Mucosa of rectum (tissue), 2 donors: Measurements from ENCODE around the gene CD58.
"Not testable (repeated sequence)": the region's sequence is repeated elsewhere in the genome, so short reads cannot be mapped to it uniquely, and the experiment has no call there.

Experiments
- H3K27ac ChIP-seq, 2 donors: one replicate each; pipeline ENCODE4 v1.7.0; 2013; ENCODE audit warnings: inconsistent platforms in 2 of 2, low read depth in 2 of 2, low read length in 2 of 2
- H3K27me3 ChIP-seq, 2 donors: one replicate each; pipeline ENCODE4 v1.7.0; 2013; ENCODE audit warnings: low read length in 2 of 2; ENCODE audit not compliant: control insufficient read depth in 2 of 2, insufficient read depth in 2 of 2
- H3K36me3 ChIP-seq, 2 donors: one replicate each; pipeline ENCODE4 v1.7.0; 2013; ENCODE audit warnings: low read length in 2 of 2; ENCODE audit not compliant: control insufficient read depth in 2 of 2, insufficient read depth in 2 of 2
- H3K4me1 ChIP-seq, 2 donors: one replicate each; pipeline ENCODE4 v1.7.0; 2013; ENCODE audit warnings: low read length in 2 of 2, mild to moderate bottlenecking in 1 of 2; ENCODE audit not compliant: control insufficient read depth in 2 of 2, insufficient read depth in 2 of 2
- H3K4me3 ChIP-seq, 2 donors: one replicate each; pipeline ENCODE4 v1.7.0; 2013; ENCODE audit warnings: low read length in 2 of 2
- H3K9ac ChIP-seq, 2 donors: one replicate each; pipeline ENCODE4 v1.7.0; 2013; ENCODE audit warnings: low read length in 2 of 2, low read depth in 1 of 2, mild to moderate bottlenecking in 1 of 2
- H3K9me3 ChIP-seq, 2 donors: one replicate each; pipeline ENCODE4 v1.7.0; 2013; ENCODE audit warnings: low read length in 2 of 2; ENCODE audit not compliant: control insufficient read depth in 2 of 2
- donor health status: healthy.
- donor health status: Normal muscosa, but diverticular disease.

The CD58 gene

DNA sequence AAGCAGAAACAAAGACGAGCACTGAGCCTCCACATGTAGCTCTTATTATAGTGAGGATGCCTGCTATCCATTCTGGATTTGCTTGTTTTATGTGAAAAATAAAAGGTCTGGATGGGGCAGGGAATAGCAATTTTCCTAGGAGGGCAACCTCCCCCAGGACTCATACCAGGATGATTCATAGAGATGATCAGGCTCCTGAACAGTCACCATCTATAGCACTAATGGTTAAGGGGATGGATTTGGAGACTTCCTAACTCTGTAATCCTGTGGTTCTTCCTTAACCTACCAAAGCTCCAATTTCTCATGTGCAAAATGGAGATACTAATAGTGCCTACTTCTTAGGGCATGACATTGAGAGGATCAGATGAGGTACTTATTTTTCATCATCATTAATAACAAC is 34.5 kb upstream of the CD58 start:
- Histone ChIP-seq H3K4me3 (no peak overlapping the region), H3K27ac (no peak overlapping the region), H3K9ac (no peak overlapping the region), H3K27me3 (no peaks in the 10 kb centered on the region), H3K4me1 (peaks cover 0 to 8% of the 10 kb centered on the region in 2 donors), H3K9me3 (no peaks in the 10 kb centered on the region), H3K36me3 (no peaks in the 10 kb centered on the region)

DNA sequence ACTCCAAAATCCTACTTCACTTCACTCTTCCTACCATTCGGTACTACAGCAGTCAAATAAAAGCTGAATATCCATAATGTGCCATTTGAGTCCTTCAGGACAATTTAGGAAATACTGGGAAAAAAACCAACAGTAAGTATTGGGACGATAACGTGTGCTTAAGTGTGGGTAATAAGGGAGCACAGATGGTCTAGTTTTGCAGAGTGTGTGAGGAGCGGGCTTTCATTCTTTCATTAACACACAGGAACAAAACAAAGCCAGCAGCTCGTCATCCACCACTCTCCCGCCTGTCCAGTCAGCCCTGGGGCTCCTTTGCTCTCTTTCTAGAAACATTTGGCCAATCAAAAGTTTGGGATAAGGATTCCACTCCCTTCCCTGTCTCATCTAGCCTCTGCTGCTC is 33.6 kb upstream of the CD58 start:
- not testable (repeated sequence) for H3K27me3 ChIP-seq, H3K4me1 ChIP-seq, H3K9ac ChIP-seq, H3K4me3 ChIP-seq, H3K9me3 ChIP-seq, H3K27ac ChIP-seq, H3K36me3 ChIP-seq

GRCh38 chr1:116603646-116604045 is 32.8 kb upstream of the CD58 start:
- H3K27ac ChIP-seq, H3K9ac ChIP-seq, H3K9me3 ChIP-seq, H3K27me3 ChIP-seq, H3K4me3 ChIP-seq, H3K36me3 ChIP-seq: not testable (repeated sequence)
- H3K4me1 ChIP-seq = peaks cover 1 to 11% of the 10 kb centered on the region in 2 donors

DNA sequence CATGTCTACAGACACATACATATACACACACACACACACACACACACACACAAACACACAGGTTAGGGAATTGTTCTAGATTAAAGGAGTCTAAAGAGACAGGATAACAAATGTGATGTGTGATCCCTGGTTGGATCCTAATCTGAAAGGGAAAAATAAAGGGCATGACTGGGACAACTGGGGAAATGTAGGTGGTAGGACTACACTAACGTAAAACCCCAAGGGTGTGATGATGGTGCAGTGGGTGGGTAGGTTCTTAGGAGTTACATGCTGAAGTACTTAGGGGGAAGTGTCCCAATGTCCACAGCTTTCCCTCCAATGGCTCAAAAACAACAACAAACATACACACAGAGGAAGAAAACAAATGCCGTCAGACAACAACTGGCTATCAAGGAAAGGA is 28.5 kb upstream of the CD58 start:
- H3K9me3 ChIP-seq, H3K27me3 ChIP-seq, H3K9ac ChIP-seq, H3K4me3 ChIP-seq, H3K36me3 ChIP-seq, H3K27ac ChIP-seq: not testable (repeated sequence)
- H3K4me1 ChIP-seq = peaks cover 13 to 35% of the 10 kb centered on the region in 2 donors

DNA sequence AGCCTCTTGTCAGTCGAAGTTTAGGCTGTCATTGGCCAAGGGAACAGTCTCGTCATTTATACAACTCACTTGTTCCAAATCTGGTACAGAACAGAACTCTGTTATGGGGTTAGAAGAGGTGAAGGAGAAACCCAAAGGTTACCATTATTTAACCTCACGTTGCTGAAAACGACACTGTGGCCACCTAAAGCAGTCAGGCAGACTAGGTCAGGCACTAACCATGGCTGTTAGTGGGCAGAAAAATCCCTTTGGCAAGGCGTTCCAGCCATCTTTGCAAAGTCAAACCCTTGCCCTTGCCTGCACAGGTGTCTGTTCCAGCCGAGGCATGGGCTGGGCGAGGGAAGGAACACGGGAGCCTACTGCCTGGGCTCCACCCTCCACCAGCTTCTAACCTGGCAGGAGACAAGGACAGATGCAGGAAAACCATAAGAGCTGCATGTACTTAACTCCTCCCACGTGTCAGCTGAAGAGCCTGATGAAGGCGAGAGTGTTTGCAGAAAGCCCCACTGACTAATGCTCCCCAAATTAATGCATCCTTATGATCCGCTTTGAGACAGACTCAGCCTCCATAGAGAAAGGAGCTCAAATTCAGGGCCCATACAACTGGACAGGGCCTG is 27.7 kb upstream of the CD58 start:
- peaks cover 13 to 35% of the 10 kb centered on the region in 2 donors for H3K4me1 ChIP-seq
- H3K4me3 ChIP-seq, H3K9me3 ChIP-seq, H3K27me3 ChIP-seq, H3K36me3 ChIP-seq: not testable (repeated sequence)
- peak overlapping the region in 1 of 2 donors; percentile 21 for H3K27ac ChIP-seq
- peak overlapping the region in 1 of 2 donors; percentile 20 for H3K9ac ChIP-seq

- not testable (repeated sequence) for H3K9me3 ChIP-seq, H3K4me3 ChIP-seq, H3K9ac ChIP-seq, H3K27me3 ChIP-seq, H3K36me3 ChIP-seq
- Histone ChIP-seq H3K4me1 (peaks cover 14 to 37% of the 10 kb centered on the region in 2 donors), H3K27ac (peak overlapping the region; percentile 32 to 41)
These were observed 26.6 kb upstream of the CD58 start for GRCh38 chr1:116597388-116597787.

GRCh38 chr1:116596742-116597307 is 26.0 kb upstream of the CD58 start:
- peak overlapping the region; percentile 32 to 41 for H3K27ac ChIP-seq
- not testable (repeated sequence) for H3K4me3 ChIP-seq, H3K27me3 ChIP-seq, H3K36me3 ChIP-seq, H3K9ac ChIP-seq, H3K9me3 ChIP-seq
- peaks cover 16 to 41% of the 10 kb centered on the region in 2 donors for H3K4me1 ChIP-seq

GRCh38 chr1:116595946-116596741 is 25.3 kb upstream of the CD58 start:
- Histone ChIP-seq H3K4me3 (peak overlapping the region in 1 of 2 donors; percentile 21), H3K9ac (peak overlapping the region in 1 of 2 donors; percentile 22), H3K4me1 (peaks cover 16 to 41% of the 10 kb centered on the region in 2 donors), H3K27ac (peak overlapping the region; percentile 19 to 58)
- H3K36me3 ChIP-seq, H3K27me3 ChIP-seq, H3K9me3 ChIP-seq: not testable (repeated sequence)

- peak overlapping the region; percentile 19 to 58 for H3K27ac ChIP-seq
- H3K4me3 ChIP-seq = peak overlapping the region in 1 of 2 donors; percentile 7
- H3K4me1 ChIP-seq = peaks cover 16 to 41% of the 10 kb centered on the region in 2 donors
- H3K9ac ChIP-seq, H3K9me3 ChIP-seq, H3K36me3 ChIP-seq, H3K27me3 ChIP-seq: not testable (repeated sequence)
These were observed 24.4 kb upstream of the CD58 start for GRCh38 chr1:116595065-116595840.

DNA sequence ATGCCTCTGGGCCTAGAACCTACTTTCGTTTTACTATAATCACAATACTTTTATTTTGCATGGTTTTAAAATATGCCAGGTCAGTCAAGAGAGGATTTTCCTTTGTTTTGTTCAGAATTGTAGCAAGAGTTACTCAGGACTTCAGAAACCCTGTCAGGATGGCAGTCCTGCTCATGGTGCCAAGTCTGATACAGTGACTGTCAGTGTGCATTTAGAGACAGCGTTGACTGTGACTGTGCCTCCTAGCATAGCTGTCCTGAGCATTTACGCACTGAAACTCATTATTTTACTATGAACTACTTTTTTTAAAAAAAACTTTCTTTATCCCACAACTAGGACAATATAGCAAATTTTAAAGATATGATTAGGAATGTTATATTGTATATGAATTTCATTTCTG is 23.2 kb upstream of the CD58 start:
- H3K9me3 ChIP-seq, H3K27ac ChIP-seq: not testable (repeated sequence)

More for the DNA sequence above, 23.2 kb upstream of the CD58 start:
- not testable (repeated sequence) for H3K4me3 ChIP-seq, H3K27me3 ChIP-seq, H3K9ac ChIP-seq, H3K36me3 ChIP-seq
- peaks cover 18 to 49% of the 10 kb centered on the region in 2 donors for H3K4me1 ChIP-seq
